C4-2B (cell line): ENCODE data around the gene MAPK8IP3.

Experiments used
- CTCF ChIP-seq: fragments of 450-650 bp; conservative IDR thresholded peaks from 2 replicates; pipeline ENCODE4 v1.5.1; 2017; ENCODE audit warnings: mild to moderate bottlenecking
- ZFX ChIP-seq: fragments of 450-650 bp; IDR thresholded peaks from 2 replicates; pipeline ENCODE4 v1.6.1; 2017

- no peak for TF ChIP-seq CTCF
- TF ChIP-seq ZFX, result no peak
Observed at GRCh38 chr16:1708083-1708767, 2.2 kb downstream of the MAPK8IP3 start.
